PC-3 (cell line): ENCODE results near the gene ANKRD2. TPM values are rescaled to one million over a fixed set of nuclear protein-coding genes. Genes with fewer than 3 reads are reported as not detected.

Source experiments
- ATAC-seq: fragments of 200-7000 bp; cut with Tn5 transposase; 2 replicates; pipeline ENCODE4 v1.9.1; 2020; ENCODE audit warnings: mild to moderate bottlenecking, moderate library complexity
- BruUV-seq: library from RNA; stranded (reverse); fragments of 400-500 nt; replicated peaks from 2 replicates; lab custom pipeline; 2021; lab: Mats Ljungman, UMichigan
- CTCF ChIA-PET: fragments of 300-600 bp; sonication (Branson Sonifier 250); formaldehyde crosslinking; loops from one replicate; lab custom pipeline; 2022; ENCODE audit warnings: antibody characterized with exemption; lab: Charles Lee
- POLR2A ChIA-PET: fragments of 300-600 bp; sonication (Branson Sonifier 250); formaldehyde crosslinking; loops from one replicate; lab custom pipeline; 2022; ENCODE audit warnings: antibody characterized with exemption; ENCODE audit not compliant: unreplicated experiment; lab: Charles Lee
- DNase-seq: peaks from one replicate; pipeline ENCODE4 v3.0.0-alpha.2; 2015
- H2AFZ ChIP-seq: fragments of 300-600 bp; sonication (generic); 2 replicates; pipeline ENCODE4 v1.6.0; 2016; ENCODE audit warnings: antibody characterized with exemption, low read length
- H3F3A ChIP-seq: fragments of 300-600 bp; sonication (generic); one replicate; pipeline ENCODE4 v1.6.0; 2017; ENCODE audit warnings: antibody characterized with exemption, low read length, control low read depth, mild to moderate bottlenecking; ENCODE audit not compliant: unreplicated experiment
- H3K27ac ChIP-seq: fragments of 300-600 bp; sonication (generic); 2 replicates; pipeline ENCODE4 v1.5.1; 2016; ENCODE audit warnings: mild to moderate bottlenecking, low read length
- H3K27me3 ChIP-seq: fragments of 300-600 bp; sonication (generic); 2 replicates; pipeline ENCODE4 v1.6.1; 2016; ENCODE audit warnings: low read length, mixed read lengths
- H3K36me3 ChIP-seq: fragments of 300-600 bp; sonication (generic); 2 replicates; pipeline ENCODE4 v1.6.1; 2016; ENCODE audit warnings: low read depth, mixed run types, low read length, mixed read lengths
- H3K4me1 ChIP-seq: fragments of 300-600 bp; sonication (generic); 2 replicates; pipeline ENCODE4 v1.5.1; 2016; ENCODE audit warnings: low read length; ENCODE audit not compliant: insufficient read depth
- H3K4me2 ChIP-seq: fragments of 300-600 bp; sonication (generic); 2 replicates; pipeline ENCODE4 v1.6.0; 2016; ENCODE audit warnings: low read length
- H3K4me3 ChIP-seq: fragments of 300-600 bp; sonication (generic); 2 replicates; pipeline ENCODE4 v1.5.1; 2016; ENCODE audit warnings: mild to moderate bottlenecking, low read length, mixed read lengths
- H3K79me2 ChIP-seq: fragments of 300-600 bp; sonication (generic); 2 replicates; pipeline ENCODE4 v1.6.1; 2017; ENCODE audit warnings: low read length, mixed read lengths
- H3K9ac ChIP-seq: fragments of 300-600 bp; sonication (generic); 2 replicates; pipeline ENCODE4 v1.6.0; 2016; ENCODE audit warnings: mild to moderate bottlenecking, low read length
- H3K9me2 ChIP-seq: fragments of 300-600 bp; sonication (generic); replicated peaks from 2 replicates; pipeline ENCODE4 v1.6.1; 2016; ENCODE audit warnings: mixed run types, low read length, mixed read lengths
- H3K9me3 ChIP-seq: fragments of 300-600 bp; sonication (generic); 2 replicates; pipeline ENCODE4 v1.6.1; 2016; ENCODE audit warnings: low read length, mixed read lengths
- H4K20me1 ChIP-seq: fragments of 300-600 bp; sonication (generic); 2 replicates; pipeline ENCODE4 v1.6.1; 2016; ENCODE audit warnings: low read length, mixed read lengths
- EZH2 ChIP-seq: fragments of 300-600 bp; sonication (generic); IDR thresholded peaks from one replicate; pipeline ENCODE4 v1.6.1; 2017; ENCODE audit warnings: antibody characterized with exemption, mild to moderate bottlenecking, low read length; ENCODE audit not compliant: unreplicated experiment
- EZH2phosphoT487 ChIP-seq: fragments of 300-600 bp; sonication (generic); IDR thresholded peaks from 2 replicates; pipeline ENCODE4 v1.6.1; 2018; ENCODE audit warnings: mild to moderate bottlenecking, antibody characterized with exemption, low read length, borderline replicate concordance
- intact Hi-C: fragments of 100-400 bp; cut with micrococcal nuclease; formaldehyde crosslinking; loops from 2 replicates; pipeline ENCODE4 v1.9.0; 2023
- total RNA-seq: library from RNA; depleted of rRNA; stranded (reverse); fragments of >200 nt; gene quantifications from 2 replicates; pipeline ENCODE4 v1.2.3, GENCODE V29; 2014
- TF ChIP-seq, protein P1 (sequence below): fragments of 300-600 bp; sonication (generic); conservative IDR thresholded peaks from 2 replicates; pipeline ENCODE4 v1.5.1; 2017; ENCODE audit warnings: antibody characterized with exemption, low read depth, mild to moderate bottlenecking, low read length

The ANKRD2 gene
- total RNA-seq, 1 experiment from 2014 or later: 1.8 TPM

DNA sequence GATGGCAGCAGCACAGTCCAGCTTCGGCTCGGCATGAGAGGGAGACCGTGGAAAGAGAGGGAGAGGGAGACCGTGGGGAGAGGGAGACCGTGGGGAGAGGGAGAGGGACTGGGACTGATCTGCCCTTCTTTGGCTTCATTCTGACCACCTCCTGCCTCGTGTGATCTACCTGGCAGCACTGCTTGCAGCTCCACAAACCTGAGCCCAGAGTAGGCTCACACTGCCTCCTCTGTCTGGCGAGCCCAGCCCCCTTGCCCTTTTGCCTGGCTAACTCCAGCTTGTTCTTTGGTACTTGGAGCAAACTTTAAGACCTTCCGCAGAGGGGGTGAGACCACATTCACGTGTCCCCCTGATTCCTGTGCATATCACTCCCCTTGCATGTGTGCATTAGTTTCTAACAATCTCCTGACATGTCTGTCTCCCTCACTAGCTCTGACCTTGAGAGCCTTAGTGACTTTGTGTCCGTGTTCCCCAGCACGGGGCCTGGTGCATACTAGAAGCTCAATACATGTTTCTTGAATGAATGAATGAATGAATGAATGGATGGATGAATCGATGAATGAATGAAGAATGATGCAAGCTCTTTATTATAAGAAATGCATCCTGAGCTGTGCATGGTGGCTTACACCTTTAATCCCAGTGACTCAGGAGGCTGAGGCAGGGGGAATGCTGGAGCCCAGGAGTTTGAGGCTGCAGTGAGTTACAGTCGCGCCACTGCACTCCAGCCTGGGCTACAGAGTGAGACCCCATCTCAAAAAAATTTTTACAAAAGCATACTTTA lies 42.7 kb upstream of the ANKRD2 start:
- Histone ChIP-seq H3K4me1 (peaks cover 4% of the 10 kb centered on the region; the same call in 1 of the 2 replicates), H3K27ac (no peak overlapping the region), H3F3A (no peaks in the 10 kb centered on the region), H2AFZ (no peak overlapping the region), H3K4me3 (no peak overlapping the region), H3K36me3 (no peaks in the 10 kb centered on the region; the same call in 1 of the 2 replicates), H4K20me1 (no peaks in the 10 kb centered on the region), H3K27me3 (no peaks in the 10 kb centered on the region), H3K79me2 (no peaks in the 10 kb centered on the region), H3K9me2 (no peaks in the 10 kb centered on the region), H3K9ac (no peak overlapping the region), H3K4me2 (no peak overlapping the region), H3K9me3 (no peaks in the 10 kb centered on the region)
- ChIA-PET CTCF (no interaction called here), POLR2A (no interaction called here)
- no TSS peak for BruUV-seq
- TF ChIP-seq EZH2: no peak
- TF ChIP-seq EZH2phosphoT487: no peak
- TF ChIP-seq, protein P1, sequence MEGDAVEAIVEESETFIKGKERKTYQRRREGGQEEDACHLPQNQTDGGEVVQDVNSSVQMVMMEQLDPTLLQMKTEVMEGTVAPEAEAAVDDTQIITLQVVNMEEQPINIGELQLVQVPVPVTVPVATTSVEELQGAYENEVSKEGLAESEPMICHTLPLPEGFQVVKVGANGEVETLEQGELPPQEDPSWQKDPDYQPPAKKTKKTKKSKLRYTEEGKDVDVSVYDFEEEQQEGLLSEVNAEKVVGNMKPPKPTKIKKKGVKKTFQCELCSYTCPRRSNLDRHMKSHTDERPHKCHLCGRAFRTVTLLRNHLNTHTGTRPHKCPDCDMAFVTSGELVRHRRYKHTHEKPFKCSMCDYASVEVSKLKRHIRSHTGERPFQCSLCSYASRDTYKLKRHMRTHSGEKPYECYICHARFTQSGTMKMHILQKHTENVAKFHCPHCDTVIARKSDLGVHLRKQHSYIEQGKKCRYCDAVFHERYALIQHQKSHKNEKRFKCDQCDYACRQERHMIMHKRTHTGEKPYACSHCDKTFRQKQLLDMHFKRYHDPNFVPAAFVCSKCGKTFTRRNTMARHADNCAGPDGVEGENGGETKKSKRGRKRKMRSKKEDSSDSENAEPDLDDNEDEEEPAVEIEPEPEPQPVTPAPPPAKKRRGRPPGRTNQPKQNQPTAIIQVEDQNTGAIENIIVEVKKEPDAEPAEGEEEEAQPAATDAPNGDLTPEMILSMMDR: no peak
- DNase-seq: no peak
- intact Hi-C loops: no loop called here
- no peak for ATAC-seq

DNA sequence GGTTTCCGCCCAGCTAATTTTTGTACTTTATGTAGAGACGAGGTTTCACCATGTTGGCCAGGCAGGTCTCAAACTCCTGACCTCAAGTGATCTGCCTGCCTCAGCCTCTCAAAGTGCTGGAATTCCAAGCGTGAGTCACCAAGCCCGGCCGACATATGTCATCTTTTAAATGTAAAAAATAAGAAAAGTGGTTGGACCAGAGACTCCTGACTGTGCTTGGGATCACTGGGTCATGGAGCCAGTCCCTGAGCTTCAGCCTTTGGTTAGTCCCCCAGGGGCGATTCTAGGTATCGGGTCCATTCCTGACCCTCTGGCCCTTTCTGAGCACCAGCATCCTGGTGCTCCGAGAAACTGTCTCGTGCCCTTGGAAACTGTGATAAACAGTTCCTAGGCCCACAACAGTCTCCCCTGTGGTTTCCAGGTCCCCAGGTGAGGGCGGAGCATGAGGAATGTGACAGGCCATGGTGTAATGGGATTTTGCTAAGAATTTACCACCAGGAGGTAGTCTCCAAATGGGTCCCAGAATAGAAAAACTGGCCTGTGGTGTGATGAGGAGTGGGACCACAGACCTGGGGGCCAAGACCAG lies 41.1 kb upstream of the ANKRD2 start:
- no peak overlapping the region for H3K4me2 ChIP-seq
- H3K9ac ChIP-seq: no peak overlapping the region
- H3K9me2 ChIP-seq: no peaks in the 10 kb centered on the region
- no peaks in the 10 kb centered on the region for H3K79me2 ChIP-seq
- peaks cover 4% of the 10 kb centered on the region; the same call in 1 of the 2 replicates for H3K4me1 ChIP-seq
- BruUV-seq: no TSS peak
- no peak for ATAC-seq
- intact Hi-C loops: no loop called here
- ChIA-PET POLR2A (no interaction called here), CTCF (interaction anchor here (0.7 kb wide), 1 partner anchor 72 kb away, joined by 3 read pairs; no protein-coding TSS in a partner anchor)
- H3K27ac ChIP-seq: no peak overlapping the region
- H3K9me3 ChIP-seq: no peaks in the 10 kb centered on the region
- H3K36me3 ChIP-seq: no peaks in the 10 kb centered on the region; the same call in 1 of the 2 replicates
- TF ChIP-seq, protein P1: no peak
- TF ChIP-seq EZH2phosphoT487 (no peak), EZH2 (no peak)
- H2AFZ ChIP-seq: no peak overlapping the region
- no peak overlapping the region for H3K4me3 ChIP-seq
- no peaks in the 10 kb centered on the region for H4K20me1 ChIP-seq
- no peaks in the 10 kb centered on the region for H3F3A ChIP-seq
- no peaks in the 10 kb centered on the region for H3K27me3 ChIP-seq
- DNase-seq: no peak
